Thyroid gland (tissue), 4 donors: Measurements from ENCODE around the gene PLXNA4. TPM values are rescaled to one million over a fixed set of nuclear protein-coding genes. Genes with fewer than 3 reads are reported as not detected.

ENCODE experiments used
- DNase-seq, 2 donors: peaks; one replicate each; pipeline ENCODE4 v3.0.0-alpha.2; 2019
- H3K27ac ChIP-seq, 3 donors: fragments of 200-600 bp; sonication (generic); 1 replicate in 2 of 3; 2 replicates in 1 of 3; pipeline ENCODE4 v1.5.1; 2016 to 2019; ENCODE audit warnings: mild to moderate bottlenecking in 1 of 3, moderate library complexity in 1 of 3
- H3K27me3 ChIP-seq: fragments of 200-600 bp; sonication (generic); one replicate; pipeline ENCODE4 v1.5.1; 2019
- H3K36me3 ChIP-seq, 2 donors: fragments of 200-600 bp; sonication (generic); one replicate each; pipeline ENCODE4 v1.5.1; 2016 to 2019
- H3K4me1 ChIP-seq, 2 donors: fragments of 200-600 bp; sonication (generic); one replicate each; pipeline ENCODE4 v1.5.1; 2017 to 2019
- H3K4me3 ChIP-seq, 3 donors: fragments of 200-600 bp; sonication (generic); replicated peaks in 1 of 3; 1 replicate in 2 of 3; 2 replicates in 1 of 3; pipeline ENCODE4 v1.5.1; 2016; ENCODE audit warnings: mild to moderate bottlenecking in 1 of 3
- H3K9me3 ChIP-seq: fragments of 200-600 bp; sonication (generic); one replicate; pipeline ENCODE4 v1.5.1; 2017
- CTCF ChIP-seq, 6 experiments: fragments of 200-600 bp in 3 of 6; fragments of 450-650 bp in 3 of 6; sonication (generic) in 3 of 6; IDR thresholded peaks; one replicate each; pipeline ENCODE4 v1.5.1; 2016 to 2019; ENCODE audit warnings: antibody characterized with exemption in 6 of 6, mild to moderate bottlenecking in 2 of 6, inconsistent platforms in 1 of 6, moderate library complexity in 1 of 6
- POLR2A ChIP-seq, 2 donors: fragments of 450-650 bp; IDR thresholded peaks; one replicate each; pipeline ENCODE4 v1.6.1; 2017; ENCODE audit warnings: antibody characterized with exemption in 2 of 2, mild to moderate bottlenecking in 2 of 2, moderate library complexity in 1 of 2
- WGBS, 2 donors: methylation state at CpG; one replicate each; pipeline ENCODE4 v1.1.5; 2017; 5-methylcytosine and 5-hydroxymethylcytosine counted together
- intact Hi-C: fragments of 100-400 bp; cut with DNase I; formaldehyde crosslinking; loops from one replicate; pipeline ENCODE4 v1.15.1; 2023
- total RNA-seq, 4 donors: library from RNA; depleted of rRNA; stranded (reverse); fragments of >200 nt; gene quantifications; one replicate each; pipeline ENCODE4 v1.2.3, GENCODE V29; 2016

PLXNA4 gene
- total RNA-seq, 4 donors from 2014 or later = 1.3 to 8.3 (median 2.4) TPM

GRCh38 chr7:132410385-132410784 is 165.9 kb downstream of the PLXNA4 start:
- H3K36me3 ChIP-seq = no peaks in the 10 kb centered on the region
- TF ChIP-seq POLR2A (IDR thresholded peaks at IDR 0.05) = no peak
- TF ChIP-seq CTCF (IDR thresholded peaks at IDR 0.05) = no peak
- no peaks in the 10 kb centered on the region for H3K9me3 ChIP-seq
- intact Hi-C loops = no loop called here
- H3K27ac ChIP-seq = no peak overlapping the region
- 47 to 52% methylated on average over 7 of the region's 7 CpGs for WGBS, 2 donors
- no peaks in the 10 kb centered on the region for H3K27me3 ChIP-seq
- H3K4me1 ChIP-seq = no peaks in the 10 kb centered on the region
- DNase-seq = no peak
- H3K4me3 ChIP-seq = no peak overlapping the region

GRCh38 chr7:132407764-132408163 is 168.5 kb downstream of the PLXNA4 start:
- no peak for DNase-seq
- intact Hi-C loops = no loop called here
- TF ChIP-seq POLR2A (IDR thresholded peaks at IDR 0.05) (no peak), CTCF (IDR thresholded peaks at IDR 0.05) (no peak)
- H3K36me3 ChIP-seq = no peaks in the 10 kb centered on the region
- H3K4me3 ChIP-seq = no peak overlapping the region
- no peak overlapping the region for H3K27ac ChIP-seq
- no peaks in the 10 kb centered on the region for H3K27me3 ChIP-seq
- 65 to 80% methylated on average over 2 of the region's 2 CpGs for WGBS, 2 donors
- H3K9me3 ChIP-seq = no peaks in the 10 kb centered on the region
- peaks cover 7 to 18% of the 10 kb centered on the region in 2 donors for H3K4me1 ChIP-seq

- Histone ChIP-seq H3K27ac (no peak overlapping the region), H3K27me3 (no peaks in the 10 kb centered on the region), H3K4me3 (no peak overlapping the region), H3K9me3 (no peaks in the 10 kb centered on the region), H3K36me3 (no peaks in the 10 kb centered on the region), H3K4me1 (peaks cover 7 to 31% of the 10 kb centered on the region in 2 donors)
- WGBS, 2 donors = 93 to 96% methylated on average over 4 of the region's 4 CpGs
- intact Hi-C loops = no loop called here
- TF ChIP-seq POLR2A (IDR thresholded peaks at IDR 0.05) (no peak), CTCF (IDR thresholded peaks at IDR 0.05) (no peak)
- DNase-seq = no peak
These were observed 170.2 kb downstream of the PLXNA4 start for GRCh38 chr7:132406039-132406438.

GRCh38 chr7:132404261-132404660 is 172.0 kb downstream of the PLXNA4 start:
- TF ChIP-seq POLR2A (IDR thresholded peaks at IDR 0.05) = no peak
- no peak for TF ChIP-seq CTCF (IDR thresholded peaks at IDR 0.05)
- intact Hi-C loops = no loop called here
- no peak overlapping the region for H3K27ac ChIP-seq

GRCh38 chr7:132403465-132404110 is 172.7 kb downstream of the PLXNA4 start:
- Histone ChIP-seq H3K9me3 (no peaks in the 10 kb centered on the region), H3K27me3 (no peaks in the 10 kb centered on the region), H3K4me3 (no peak overlapping the region), H3K27ac (peak overlapping the region in 2 of 3 donors; percentile 31 to 61), H3K36me3 (no peaks in the 10 kb centered on the region), H3K4me1 (peaks cover 7 to 31% of the 10 kb centered on the region in 2 donors)
- intact Hi-C loops = no loop called here
- no peak for DNase-seq
- 48 to 74% methylated on average over 11 of the region's 11 CpGs for WGBS, 2 donors
- no peak for TF ChIP-seq POLR2A (IDR thresholded peaks at IDR 0.05)
- TF ChIP-seq CTCF (IDR thresholded peaks at IDR 0.05) = no peak

More at GRCh38 chr7:132404261-132404660, 172.0 kb downstream of the PLXNA4 start:
- 94 to 100% methylated on average over 3 of the region's 3 CpGs for WGBS, 2 donors
- no peaks in the 10 kb centered on the region for H3K36me3 ChIP-seq
- no peak overlapping the region for H3K4me3 ChIP-seq
- DNase-seq = no peak
- H3K4me1 ChIP-seq = peaks cover 7 to 31% of the 10 kb centered on the region in 2 donors
- no peaks in the 10 kb centered on the region for H3K27me3 ChIP-seq
- no peaks in the 10 kb centered on the region for H3K9me3 ChIP-seq
